GM23248 (cell line): ENCODE data around the gene MCOLN3.

ENCODE experiments used
- EZH2 ChIP-seq: fragments of 200-600 bp; sonication (generic); IDR thresholded peaks from 2 replicates; pipeline ENCODE4 v1.6.1; 2018; ENCODE audit warnings: antibody characterized with exemption, mild to moderate bottlenecking; ENCODE audit not compliant: insufficient read depth, poor library complexity, severe bottlenecking
- EZH2phosphoT487 ChIP-seq: fragments of 200-600 bp; sonication (generic); IDR thresholded peaks from 2 replicates; pipeline ENCODE4 v1.6.1; 2018; ENCODE audit warnings: antibody characterized with exemption, moderate library complexity, mild to moderate bottlenecking, low read depth; ENCODE audit not compliant: insufficient read depth

DNA sequence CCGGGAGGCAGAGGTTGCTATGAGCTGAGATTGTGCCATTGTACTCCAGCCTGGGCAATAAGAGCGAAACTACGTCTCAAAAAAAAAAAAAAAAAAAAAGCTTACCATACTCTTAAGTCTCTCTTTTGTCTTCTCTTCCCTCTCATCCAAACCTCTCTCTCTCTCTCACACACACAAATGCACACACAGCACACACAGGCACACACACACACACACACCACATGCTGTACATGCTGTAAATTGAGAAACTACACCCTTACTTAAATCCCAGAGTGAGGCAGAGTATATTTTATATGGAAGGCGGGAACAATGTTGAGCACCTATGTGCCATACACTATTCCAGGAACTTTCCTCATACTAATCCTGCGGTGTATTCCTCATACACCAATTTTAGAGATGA lies 6.5 kb downstream of the MCOLN3 start:
- no peak for TF ChIP-seq EZH2
- no peak for TF ChIP-seq EZH2phosphoT487
